HS-5 (cell line): ENCODE data around the gene ZFYVE1.
"Not testable (repeated sequence)": the region's sequence is repeated elsewhere in the genome, so short reads cannot be mapped to it uniquely, and the experiment has no call there.

Experiments
- DNase-seq: peaks from one replicate; pipeline ENCODE4 v3.0.0-alpha.2; 2012; ENCODE audit warnings: low read depth

ZFYVE1 gene

GRCh38 chr14:72957213-72957612, 69.7 kb downstream of the ZFYVE1 start:
- DNase-seq: no peak

GRCh38 chr14:72956741-72957140, 70.2 kb downstream of the ZFYVE1 start:
- DNase-seq: not testable (repeated sequence)

- DNase-seq: no peak
These were observed 74.7 kb downstream of the ZFYVE1 start for GRCh38 chr14:72952171-72952570.

- no peak for DNase-seq
These were observed 78.3 kb downstream of the ZFYVE1 start for GRCh38 chr14:72948481-72949138.

GRCh38 chr14:72947366-72948160, 79.3 kb downstream of the ZFYVE1 start:
- no peak for DNase-seq

- DNase-seq: no peak
These were observed 80.4 kb downstream of the ZFYVE1 start for GRCh38 chr14:72946491-72946890.

GRCh38 chr14:72945356-72946027, 81.4 kb downstream of the ZFYVE1 start:
- DNase-seq: no peak

GRCh38 chr14:72943876-72944430, 83.0 kb downstream of the ZFYVE1 start:
- no peak for DNase-seq

- no peak for DNase-seq
These were observed 84.0 kb downstream of the ZFYVE1 start for GRCh38 chr14:72942934-72943333.

GRCh38 chr14:72941286-72941985, 85.5 kb downstream of the ZFYVE1 start:
- no peak for DNase-seq

GRCh38 chr14:72939630-72940029, 87.3 kb downstream of the ZFYVE1 start:
- DNase-seq: no peak

- no peak for DNase-seq
These were observed 94.0 kb downstream of the ZFYVE1 start for GRCh38 chr14:72932893-72933292.

- no peak for DNase-seq
These were observed 97.4 kb downstream of the ZFYVE1 start for GRCh38 chr14:72929316-72930080.

GRCh38 chr14:72928872-72929271, 98.0 kb downstream of the ZFYVE1 start:
- no peak for DNase-seq

GRCh38 chr14:72926292-72927028, 100.4 kb downstream of the ZFYVE1 start, which contains the start of gene DCAF4:
TSS of gene DCAF4 (plus strand) at chr14:72926464. CDS start at chr14:72937979, 11,515 bp downstream.
- DNase-seq: peak; percentile 92

GRCh38 chr14:72925815-72926291, 101.1 kb downstream of the ZFYVE1 start:
- no peak for DNase-seq

GRCh38 chr14:72925171-72925759, 101.6 kb downstream of the ZFYVE1 start:
- DNase-seq: no peak

- DNase-seq: no peak
These were observed 102.6 kb downstream of the ZFYVE1 start for GRCh38 chr14:72924337-72924736.

GRCh38 chr14:72921396-72921795, 105.5 kb downstream of the ZFYVE1 start:
- no peak for DNase-seq

- no peak for DNase-seq
These were observed 106.9 kb downstream of the ZFYVE1 start for GRCh38 chr14:72920008-72920407.
